OCI-M2 (cell line): Measurements from ENCODE around the gene UBE2I.

Experiments used
- DNase-seq: peaks from one replicate; lab custom pipeline; 2025; ENCODE audit not compliant: unreplicated experiment; lab: John Stamatoyannopoulos, UW

Gene UBE2I

GRCh38 chr16:1312467-1312816, 3.0 kb downstream of the UBE2I start:
- no peak for DNase-seq

GRCh38 chr16:1312903-1313302, 3.5 kb downstream of the UBE2I start:
- DNase-seq = no peak

GRCh38 chr16:1313721-1314369, 4.4 kb downstream of the UBE2I start:
- no peak for DNase-seq

- no peak for DNase-seq
Measured at GRCh38 chr16:1314399-1315068, 5.1 kb downstream of the UBE2I start.

GRCh38 chr16:1315081-1316032, 5.9 kb downstream of the UBE2I start:
- no peak for DNase-seq

- no peak for DNase-seq
Measured at GRCh38 chr16:1316033-1316405, 6.6 kb downstream of the UBE2I start.

GRCh38 chr16:1317479-1318267, 8.2 kb downstream of the UBE2I start:
- no peak for DNase-seq

- DNase-seq = no peak
Measured at GRCh38 chr16:1318268-1318545, 8.8 kb downstream of the UBE2I start.

- DNase-seq = no peak
Measured at GRCh38 chr16:1319041-1319440, 9.6 kb downstream of the UBE2I start.

GRCh38 chr16:1320097-1320496, 10.7 kb downstream of the UBE2I start:
- DNase-seq = no peak

- DNase-seq = no peak
Measured at GRCh38 chr16:1320658-1321240, 11.3 kb downstream of the UBE2I start.

GRCh38 chr16:1322407-1322806, 13.0 kb downstream of the UBE2I start:
- DNase-seq = no peak

GRCh38 chr16:1323296-1324239, 14.1 kb downstream of the UBE2I start:
- no peak for DNase-seq

GRCh38 chr16:1324286-1324826, 14.9 kb downstream of the UBE2I start:
- no peak for DNase-seq

GRCh38 chr16:1325261-1325660, 15.8 kb downstream of the UBE2I start:
- DNase-seq = no peak

GRCh38 chr16:1325673-1326371, 16.4 kb downstream of the UBE2I start:
- DNase-seq = no peak

- DNase-seq = no peak
Measured at GRCh38 chr16:1326391-1326790, 17.0 kb downstream of the UBE2I start.

GRCh38 chr16:1326946-1327618, 17.6 kb downstream of the UBE2I start:
- no peak for DNase-seq

- no peak for DNase-seq
Measured at GRCh38 chr16:1327619-1327947, 18.1 kb downstream of the UBE2I start.
